Measurements from ENCODE around the gene HSPE1.

DNA sequence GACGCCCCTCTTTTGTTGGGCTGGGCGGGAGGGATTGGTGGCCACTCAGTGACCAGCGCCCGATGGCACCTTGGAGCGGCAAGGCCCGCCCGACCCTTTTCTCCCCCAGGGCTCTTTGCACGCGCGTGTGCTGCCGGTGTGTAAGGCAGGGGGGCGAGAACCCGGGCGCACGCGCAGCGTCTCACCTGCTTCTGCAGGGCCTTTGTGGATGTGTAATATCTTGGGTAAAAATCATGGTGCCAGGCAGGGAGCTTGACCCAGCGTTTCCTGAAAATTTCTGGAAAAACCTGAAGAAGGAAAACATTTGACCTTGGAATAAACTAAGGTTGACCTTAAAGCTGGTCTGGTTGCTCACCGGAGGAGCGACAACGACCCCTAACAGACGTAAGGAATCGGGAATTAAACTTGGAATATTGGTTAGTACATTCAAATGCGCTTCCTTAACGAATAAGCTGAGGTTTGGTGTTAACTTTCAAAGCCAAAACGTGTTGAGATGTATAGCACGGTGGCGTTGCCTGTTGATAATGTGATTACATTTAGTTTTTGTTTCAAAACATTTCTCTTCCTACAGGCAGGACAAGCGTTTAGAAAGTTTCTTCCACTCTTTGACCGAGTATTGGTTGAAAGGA, 438 bp downstream of the HSPE1 start:
- TF ChIP-seq POLR2A (IDR thresholded peaks at IDR 0.05; ENCODE audit: low read depth, low read length) (no peak), TAF1 (IDR thresholded peaks at IDR 0.05; ENCODE audit: low read depth, low read length) (no peak), POLR2AphosphoS5 (IDR thresholded peaks at IDR 0.05; ENCODE audit: low read depth, low read length) (no peak)

Measured in GM12891 (cell line).